Ecto neural progenitor cell (in vitro differentiated cells): Measurements from ENCODE around the gene FREM3.
A peak's percentile ranks its signal among the peaks of the same experiment; 100 is the strongest.

Experiments
- DNase-seq: peaks from one replicate; pipeline ENCODE4 v3.0.0-alpha.2; 2018; ENCODE audit warnings: low spot score

FREM3 gene

DNA sequence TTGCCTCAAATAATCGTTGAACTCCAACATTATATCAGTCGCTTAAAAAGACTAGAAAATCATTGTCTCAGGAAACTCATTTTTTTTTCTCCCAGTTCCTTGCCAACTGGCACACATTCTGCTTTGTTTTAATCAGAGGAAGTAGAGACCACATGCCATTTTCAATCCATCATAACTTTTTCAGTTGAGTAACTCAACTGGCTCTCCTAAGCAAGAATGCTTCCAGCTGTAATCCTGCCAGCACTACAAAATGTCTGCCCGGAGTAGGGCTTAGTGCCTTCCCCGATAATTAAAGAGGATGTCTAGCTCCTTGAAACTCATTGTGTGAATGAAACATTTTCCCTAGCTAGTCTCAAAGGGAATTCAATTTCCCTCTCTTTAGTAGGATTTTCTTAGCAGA is 33.0 kb downstream of the FREM3 start:
- DNase-seq, result no peak

DNA sequence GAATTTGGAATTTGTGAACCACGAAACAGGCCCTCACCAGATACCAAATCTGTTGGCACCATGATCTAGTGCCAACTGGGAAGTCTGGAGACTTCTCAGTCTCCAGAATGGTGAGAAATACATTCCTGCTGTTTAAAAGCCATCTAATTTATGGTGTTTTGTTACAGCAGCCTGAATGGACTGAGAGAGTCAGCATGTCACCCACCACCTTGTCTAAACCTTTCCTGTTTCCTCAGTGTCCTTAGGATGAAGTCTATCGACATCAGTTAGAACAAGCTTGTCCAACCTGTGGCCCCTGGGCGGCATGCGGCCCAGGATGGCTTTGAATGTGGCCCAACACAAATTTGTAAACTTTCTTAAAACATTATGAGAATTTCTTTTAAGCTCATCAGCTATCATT is 42.1 kb downstream of the FREM3 start:
- DNase-seq, result no peak

DNA sequence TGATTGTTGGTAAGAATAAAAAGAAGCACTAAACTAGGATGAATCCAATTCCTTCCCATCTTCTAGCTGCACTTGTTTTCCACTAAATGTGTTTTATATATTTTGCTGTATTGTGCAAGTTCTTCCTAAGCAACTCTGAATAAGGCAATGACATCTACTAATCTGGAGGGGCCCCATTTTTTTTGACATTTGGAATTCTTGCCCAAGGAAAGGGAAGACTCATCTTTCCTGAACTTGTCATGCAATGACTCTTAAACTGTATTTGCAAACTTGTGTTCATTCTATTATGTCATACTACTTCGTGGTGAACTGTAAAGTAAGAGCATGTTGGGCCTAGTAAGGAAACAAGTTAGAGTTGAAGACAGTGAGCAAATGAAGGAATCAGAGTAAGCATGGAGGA is 45.9 kb downstream of the FREM3 start:
- DNase-seq, result no peak

DNA sequence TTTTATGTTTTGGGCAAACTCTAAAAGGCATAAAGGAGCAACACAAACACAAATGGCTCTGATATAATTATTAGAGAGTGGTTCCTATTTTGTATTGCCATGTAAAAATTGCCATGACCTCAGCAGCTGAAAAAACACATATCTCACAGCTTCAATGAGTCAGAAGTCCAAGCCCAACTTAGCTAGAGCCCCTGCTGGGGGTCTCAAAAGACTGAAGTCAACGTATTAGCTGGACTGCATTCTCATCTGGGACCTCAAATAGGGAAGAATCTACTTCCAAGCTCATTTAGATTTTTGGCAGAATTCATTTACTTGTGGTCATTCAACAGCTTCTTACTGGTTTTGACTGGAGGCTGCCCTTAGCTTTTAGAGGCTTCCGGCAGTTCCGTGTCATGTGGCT is 47.4 kb downstream of the FREM3 start:
- no peak for DNase-seq

DNA sequence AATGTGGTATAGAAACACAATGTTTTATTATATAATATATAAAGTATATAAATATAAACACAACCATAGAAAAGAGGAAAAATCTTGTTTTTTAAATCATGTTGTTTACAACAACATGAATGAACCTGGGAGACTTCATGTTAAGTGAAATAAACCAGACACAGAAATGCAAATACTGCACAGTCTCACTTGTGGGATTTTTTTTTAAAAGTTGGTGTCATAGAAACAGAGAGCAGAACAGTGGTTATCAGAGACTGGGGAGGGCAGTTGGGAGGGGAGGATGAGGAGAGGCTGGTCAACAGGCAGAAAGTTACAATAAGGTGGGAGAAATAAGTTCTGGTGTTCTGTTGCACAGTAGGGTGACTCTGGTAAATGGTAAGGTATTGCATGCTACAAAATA is 57.1 kb downstream of the FREM3 start:
- no peak for DNase-seq

DNA sequence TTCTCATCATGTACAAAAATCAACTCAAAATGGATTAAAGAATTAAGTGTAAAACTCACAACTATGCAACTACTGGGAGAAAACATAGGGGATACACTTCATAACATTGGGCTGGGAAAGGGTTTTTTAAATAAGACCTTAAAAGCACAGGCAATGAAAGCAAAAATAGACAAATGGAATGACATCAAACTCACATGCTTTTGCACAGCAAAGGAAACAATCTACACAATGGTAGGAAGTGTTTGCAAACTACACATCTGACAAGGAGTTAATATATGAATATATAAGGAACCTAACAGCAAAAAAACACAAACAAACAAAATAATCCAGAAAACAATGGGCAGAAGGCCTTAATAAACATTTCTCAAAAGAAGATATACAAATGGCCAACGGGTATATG is 57.9 kb downstream of the FREM3 start:
- DNase-seq, result no peak

DNA sequence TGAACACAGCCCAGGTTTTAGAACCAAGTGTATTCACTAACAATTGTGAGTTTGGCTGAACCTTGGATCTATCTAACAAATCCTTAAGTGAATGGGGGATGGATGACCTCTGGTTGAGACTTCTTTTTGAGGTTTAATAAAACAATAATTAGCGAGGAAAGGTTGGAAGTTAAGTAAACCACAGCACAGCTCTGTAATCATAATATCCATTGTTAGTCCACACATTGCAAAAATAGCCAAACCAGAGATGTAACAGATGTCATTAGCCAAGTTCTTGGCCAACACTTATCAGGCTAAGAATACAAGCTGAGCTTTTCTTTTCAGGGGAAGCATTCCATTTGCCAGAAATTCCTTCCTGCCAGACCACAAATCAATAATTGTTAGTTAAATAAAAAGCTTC is 59.1 kb downstream of the FREM3 start:
- DNase-seq, result no peak

DNA sequence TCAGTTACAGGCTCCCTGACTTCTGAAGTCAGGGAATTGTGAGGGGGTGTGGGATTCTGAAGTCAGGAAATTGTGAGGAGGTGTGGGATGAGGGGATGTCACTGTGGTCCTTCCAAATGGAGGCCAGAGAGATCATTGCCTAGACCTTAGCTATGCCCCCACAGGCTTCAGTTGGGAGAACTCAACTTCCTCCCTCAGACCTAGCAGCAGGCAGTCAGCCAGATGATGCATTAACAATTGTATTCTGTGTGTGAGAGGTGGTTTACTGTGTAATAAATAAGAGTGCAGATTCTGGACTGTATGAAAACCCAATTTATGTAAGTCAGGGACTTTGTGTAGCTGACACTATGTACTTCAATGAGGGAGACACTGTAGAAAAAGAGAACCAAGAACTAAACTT is 65.7 kb downstream of the FREM3 start:
- no peak for DNase-seq

DNA sequence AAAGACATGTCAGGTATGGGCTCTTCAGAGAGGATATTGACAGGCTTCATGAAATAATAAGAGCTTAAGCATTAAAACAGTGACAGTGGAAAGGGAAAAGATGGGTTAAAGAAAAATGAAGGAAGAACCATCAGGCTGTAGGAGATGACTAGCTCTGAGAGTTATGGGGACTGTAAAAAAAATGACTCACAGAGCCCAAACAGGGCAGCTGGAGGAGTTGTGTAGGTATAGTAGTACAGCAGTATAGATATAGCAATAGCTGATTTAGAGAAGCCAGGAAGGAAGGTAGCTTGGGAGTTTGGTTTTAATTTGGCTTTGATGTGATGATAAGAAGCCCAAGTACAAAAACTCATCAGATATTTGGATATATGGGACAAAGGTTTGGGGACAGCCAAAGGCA is 66.6 kb downstream of the FREM3 start:
- no peak for DNase-seq

DNA sequence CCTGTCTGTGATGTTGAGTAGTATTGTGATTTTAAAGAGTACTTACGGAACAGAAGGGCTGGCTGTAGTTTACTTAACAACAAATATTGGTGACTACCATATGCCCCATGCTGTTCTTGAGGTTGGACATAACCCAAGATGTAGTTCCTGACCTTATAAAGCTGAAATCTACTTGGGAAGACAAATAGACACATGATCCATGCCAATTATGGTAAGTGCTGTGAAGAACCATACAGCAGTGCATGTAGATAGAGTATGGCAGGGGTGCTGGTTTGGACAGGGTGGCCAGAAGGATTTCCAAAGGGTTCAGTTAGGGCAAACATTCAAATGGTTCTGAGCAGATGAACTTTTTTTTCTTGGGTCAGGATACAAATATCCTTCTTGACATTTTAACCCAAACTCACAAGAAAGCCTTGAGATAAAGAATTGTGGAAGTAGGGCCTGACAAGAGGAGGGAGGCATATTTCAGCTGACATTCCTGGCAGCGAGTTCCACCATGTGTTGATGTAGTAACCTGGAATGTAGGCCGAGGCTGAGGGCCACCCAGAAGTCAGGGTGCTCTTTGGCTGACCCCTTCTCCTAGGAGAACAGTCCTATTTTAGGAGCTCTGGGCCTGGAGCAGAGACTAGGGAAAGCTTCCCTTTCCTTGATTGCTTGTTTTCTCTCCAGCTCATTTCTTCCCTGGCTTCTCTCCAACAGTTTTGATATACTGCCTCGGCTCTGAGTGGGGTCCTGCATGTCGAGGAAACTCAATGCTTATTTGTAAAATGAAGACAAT is 74.2 kb downstream of the FREM3 start:
- no peak for DNase-seq

DNA sequence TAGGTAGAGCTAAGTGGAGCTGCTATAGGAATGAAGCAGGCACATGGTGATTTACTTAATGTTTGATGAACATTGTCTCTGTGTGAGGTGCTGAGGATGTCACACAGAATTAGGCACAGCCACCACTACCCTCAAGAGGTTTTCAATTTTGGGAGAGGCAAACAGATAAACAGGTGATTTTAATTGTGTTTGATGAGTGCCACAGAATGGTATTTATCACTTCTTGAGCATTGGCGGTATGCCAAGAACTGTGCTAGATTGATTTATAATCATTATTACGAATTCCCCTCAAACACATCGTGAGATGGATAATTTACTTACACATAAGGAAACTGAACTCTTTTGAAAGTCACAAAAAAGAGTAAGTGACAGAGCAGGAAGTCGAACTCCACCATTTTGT is 74.8 kb downstream of the FREM3 start:
- DNase-seq, result no peak

DNA sequence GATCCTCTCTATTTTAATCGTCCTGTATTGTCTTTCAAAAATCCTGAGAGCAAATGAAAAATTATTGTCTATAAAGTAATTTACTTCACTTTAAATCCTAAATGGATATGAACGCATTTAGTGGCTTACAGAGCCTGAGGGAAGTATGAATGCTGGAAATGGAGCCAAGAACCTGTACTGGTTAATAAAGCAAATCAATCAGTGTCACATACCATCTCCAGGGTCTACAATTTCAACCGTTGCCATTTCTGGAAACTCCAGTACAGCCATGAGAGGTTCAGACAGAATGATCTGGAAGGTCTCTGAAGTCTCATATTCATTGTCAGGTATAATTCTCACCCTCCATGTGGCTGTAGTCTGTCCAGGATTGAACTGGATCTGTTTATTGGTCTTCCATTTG is 76.6 kb downstream of the FREM3 start:
- no peak for DNase-seq

DNA sequence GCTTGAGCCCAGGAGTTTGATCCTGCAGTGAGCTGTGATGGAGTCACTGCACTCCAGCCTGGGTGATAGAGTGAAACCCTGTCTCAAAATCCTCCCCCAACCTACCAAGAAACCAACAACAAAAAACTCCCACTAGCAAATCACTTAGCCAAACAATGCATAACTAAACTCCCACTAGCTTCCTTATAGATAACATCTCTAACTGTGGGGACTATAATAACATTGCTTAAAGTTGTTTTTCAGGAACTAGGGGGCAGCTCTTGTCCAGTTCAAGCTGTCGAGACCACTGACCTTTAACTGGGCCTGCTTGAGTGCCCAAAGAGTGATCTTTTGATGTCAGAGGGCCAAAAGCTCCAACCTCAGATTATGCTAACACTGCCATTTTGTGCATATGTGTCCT is 81.7 kb downstream of the FREM3 start:
- no peak for DNase-seq

DNA sequence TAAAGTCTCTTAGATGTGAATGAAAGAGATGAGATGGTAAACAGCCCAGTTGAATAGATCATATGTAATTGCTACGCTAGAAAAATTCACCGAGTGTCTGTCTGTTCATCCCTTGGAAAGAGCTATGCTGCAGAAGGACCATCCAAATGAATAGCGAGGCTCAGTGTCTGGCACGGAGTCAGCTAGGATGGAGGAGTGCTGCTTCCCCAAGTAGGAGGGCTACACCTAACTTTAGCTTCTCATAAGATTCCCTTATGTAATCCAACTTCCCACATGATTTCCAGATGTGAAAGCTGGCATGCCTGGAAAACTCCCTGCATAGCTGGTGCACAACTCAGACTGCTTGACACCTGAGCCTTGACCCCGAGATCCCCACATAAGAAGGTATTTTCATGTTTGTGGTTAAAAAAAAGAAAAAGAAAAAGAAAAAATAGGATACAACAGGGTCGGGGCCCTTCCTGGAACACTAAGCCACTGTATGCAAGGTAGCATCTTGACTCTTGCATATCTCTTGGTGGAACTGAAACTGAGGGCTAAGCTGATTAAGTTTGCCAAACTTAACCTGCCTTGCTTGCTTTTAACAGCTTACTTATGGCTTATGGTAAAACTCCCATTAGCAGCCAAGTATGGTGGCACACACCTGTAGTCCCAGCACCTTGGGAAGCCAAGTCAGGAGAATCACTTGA is 82.3 kb downstream of the FREM3 start:
- no peak for DNase-seq

DNA sequence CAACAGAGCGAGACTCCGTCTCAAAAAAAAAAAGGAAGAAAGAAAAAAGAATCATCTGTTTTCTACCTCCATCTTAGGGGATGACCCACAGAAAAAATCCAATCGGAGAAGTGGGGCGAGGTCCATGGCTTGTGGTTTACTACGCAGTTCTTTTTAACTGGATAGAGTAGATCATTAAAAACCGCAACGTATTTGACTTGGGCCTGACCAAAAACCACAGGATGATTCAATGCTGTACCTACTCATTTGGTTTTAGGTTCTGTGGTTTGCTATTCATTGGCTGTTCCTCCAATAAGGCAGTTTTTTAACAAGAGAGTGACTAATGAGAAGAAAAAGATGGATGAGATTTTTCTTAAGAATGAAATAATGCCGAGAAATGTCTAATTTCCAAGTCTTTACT is 83.7 kb downstream of the FREM3 start:
- no peak for DNase-seq

DNA sequence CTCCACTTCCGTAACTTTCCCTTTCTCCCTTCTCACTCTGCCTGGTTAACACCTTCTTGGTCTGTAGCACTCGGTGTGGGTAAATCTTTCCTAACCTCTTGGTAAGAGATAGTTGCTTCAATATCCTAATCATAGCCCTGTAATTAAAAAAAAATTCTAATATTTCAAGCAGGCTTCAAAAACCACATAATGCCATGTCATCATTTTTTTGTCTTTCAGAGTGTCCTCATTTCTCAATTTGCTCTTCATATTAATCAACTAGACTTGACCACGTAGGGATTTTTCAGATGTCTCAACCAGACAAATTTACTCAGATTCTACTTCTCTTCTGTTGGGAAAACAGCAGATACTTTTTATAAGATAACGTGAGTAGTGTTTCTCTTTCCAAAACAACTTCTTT is 91.0 kb downstream of the FREM3 start:
- no peak for DNase-seq

DNA sequence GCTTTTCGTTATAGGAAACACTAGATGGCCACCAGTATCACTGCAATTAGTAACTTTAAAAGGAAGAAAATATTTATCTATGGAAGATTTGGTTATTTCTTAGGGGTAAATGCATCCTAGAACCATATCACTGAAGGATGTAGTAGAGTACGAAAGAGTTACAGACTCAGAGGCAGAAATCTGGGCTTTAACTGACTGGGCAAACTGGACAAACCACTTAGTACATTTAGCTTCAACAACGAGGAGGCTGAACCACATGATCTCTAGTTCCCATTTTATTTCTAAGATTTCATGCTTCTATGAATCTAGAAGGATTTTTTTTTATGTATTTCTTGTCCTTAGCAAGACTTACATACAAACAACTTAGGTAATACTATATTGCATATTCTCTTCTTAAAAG is 94.0 kb downstream of the FREM3 start:
- no peak for DNase-seq

DNA sequence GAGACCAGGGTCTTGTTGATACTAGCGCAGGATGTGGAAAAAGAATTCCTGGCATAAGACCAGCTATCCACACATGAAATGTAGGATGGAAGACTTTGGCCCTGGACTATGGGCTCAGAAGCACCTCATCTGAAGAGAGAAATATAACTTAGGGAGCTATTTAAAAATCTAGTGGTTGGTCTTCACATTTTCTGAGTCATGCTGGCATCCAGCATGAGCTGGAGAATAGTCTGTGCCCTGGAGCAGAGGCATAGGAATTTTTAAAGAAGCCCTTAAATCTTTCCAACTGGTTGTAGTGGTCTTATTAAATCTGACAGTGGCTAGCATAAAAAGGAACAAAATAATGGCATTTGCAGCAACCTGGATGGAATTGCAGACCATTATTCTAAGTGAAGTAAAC is 100.6 kb downstream of the FREM3 start:
- no peak for DNase-seq

DNA sequence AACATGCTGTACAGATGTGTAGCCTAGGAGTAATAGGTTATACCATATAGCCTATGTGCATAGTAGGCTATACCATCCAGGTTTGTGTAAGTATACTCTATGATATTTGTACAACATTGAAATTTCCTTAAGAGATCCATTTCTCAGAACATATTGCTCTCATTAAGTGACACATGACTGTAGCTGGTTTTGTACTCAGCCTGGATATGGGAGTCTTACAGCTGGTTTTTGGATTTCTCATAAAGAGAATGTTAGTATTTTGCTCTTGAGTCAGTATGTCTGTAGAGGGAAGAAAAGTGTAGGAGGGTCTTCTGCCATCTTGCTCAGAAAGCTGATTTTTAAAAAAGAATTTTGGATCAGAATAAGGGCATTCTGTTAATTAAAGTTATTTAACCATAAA is 101.7 kb downstream of the FREM3 start:
- no peak for DNase-seq

DNA sequence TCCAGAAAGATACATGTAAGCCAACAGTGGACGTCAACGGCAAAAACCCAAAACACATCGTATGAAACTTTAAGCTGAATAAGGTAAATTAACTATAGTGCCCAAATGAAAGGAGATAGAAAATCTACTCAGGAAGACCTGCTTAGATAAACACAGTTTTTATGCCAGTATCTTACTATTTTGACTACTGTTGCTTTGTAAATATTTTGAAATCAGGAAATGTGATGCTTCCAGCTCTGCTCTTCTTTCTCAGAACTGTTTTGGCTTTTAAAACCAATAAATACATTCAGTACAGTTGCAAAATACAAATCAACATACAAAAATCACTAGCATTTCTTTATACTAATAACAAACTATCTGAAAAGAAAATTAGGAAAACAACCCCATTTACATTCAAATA is 103.2 kb downstream of the FREM3 start:
- DNase-seq, result no peak

DNA sequence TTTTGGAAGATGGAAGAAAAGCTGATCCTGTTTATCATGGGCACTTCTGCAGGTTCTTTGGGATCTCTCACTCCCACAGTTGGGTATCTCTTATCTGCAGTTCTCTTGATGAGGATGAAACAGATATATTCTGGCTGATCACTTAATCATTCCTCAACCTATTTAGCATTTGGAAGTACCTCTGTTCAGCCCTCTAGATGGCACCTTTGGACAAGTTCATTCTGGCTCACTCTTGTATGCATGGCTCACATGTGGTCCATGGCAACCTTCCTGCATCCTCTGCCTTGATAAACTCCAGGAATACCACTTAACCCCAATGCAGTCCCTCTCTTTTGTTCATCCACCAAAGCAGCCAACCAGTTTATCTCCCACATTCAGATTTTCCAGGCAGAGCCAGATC is 112.8 kb downstream of the FREM3 start:
- DNase-seq, result no peak

DNA sequence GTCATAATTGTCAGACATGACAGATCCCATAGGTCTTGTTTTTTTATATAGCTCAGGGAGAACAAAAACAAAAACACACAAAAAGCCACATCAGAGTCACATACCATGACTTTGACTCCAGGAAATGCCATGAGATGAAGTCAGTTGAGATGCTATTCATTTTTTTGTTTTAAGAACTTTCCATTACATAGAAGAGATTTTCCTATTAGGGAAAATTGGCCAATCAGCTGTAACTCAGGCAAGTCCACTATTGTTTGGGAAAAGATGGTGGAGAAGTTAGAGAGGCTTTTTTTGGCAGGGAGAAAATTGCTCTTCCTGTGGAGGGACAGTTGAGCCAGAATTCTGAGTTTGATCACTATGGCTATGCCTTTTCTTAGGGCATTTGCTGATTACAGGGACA is 114.4 kb downstream of the FREM3 start:
- DNase-seq, result no peak

DNA sequence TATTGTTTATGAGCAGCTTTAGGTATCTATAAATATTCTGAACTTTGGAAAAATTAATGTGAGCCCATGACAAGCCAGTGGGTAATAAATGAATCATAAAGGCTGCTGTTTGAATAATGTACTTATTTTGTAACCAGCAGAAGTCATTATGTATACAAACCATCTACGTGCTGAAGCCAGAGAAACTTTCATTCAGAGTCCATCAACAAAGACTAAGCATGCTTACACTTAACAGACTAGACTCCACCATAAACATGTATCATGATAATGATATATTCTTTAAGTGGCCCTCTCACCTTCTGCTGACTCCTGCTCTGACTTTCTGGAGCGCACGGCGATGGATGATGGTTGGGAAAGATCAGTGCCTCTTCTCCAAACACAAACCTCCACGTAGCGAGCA is 114.9 kb downstream of the FREM3 start:
- no peak for DNase-seq

DNA sequence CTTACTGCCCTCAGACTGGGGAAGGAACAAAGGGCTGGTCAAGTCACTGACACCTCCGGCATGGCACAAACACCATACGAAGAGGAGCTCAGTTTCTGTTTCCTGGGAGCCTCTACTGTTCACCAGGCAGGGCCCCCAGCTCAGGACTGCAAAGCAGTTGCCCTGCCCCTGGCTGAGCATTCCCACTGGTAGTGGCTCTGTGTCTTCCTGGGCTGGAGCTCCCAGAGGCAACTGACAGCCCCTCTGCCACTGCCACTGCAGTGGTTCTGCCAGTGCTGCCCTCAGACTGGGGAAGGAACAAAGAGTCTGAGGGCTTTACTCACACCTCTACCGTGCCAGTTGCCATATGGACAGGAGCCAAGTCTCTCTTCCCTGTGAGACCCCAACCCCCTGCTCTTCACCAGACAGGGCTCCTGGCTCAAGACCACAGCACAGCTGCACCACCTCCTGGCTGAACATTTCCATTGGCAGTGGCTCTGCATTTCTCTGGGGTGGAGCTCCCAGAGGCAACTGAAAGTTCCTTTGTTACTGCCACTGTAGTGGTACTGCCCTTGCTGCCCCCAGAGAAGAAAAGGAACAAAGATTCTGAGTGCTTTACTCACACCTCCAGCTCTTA is 119.0 kb downstream of the FREM3 start:
- DNase-seq, result peak; percentile 54
